DMS53 treated with DMSO at 0.1 percent for 48 hours (cell line): ENCODE data around the gene TBC1D2.

ENCODE experiments used
- DNase-seq: peaks from one replicate; lab custom pipeline; 2025; ENCODE audit not compliant: unreplicated experiment; lab: John Stamatoyannopoulos, UW

TBC1D2 gene

GRCh38 chr9:98242426-98242825 lies 13.0 kb downstream of the TBC1D2 start:
- no peak for DNase-seq

GRCh38 chr9:98241357-98242300 lies 13.8 kb downstream of the TBC1D2 start:
- no peak for DNase-seq

- no peak for DNase-seq
Measured at GRCh38 chr9:98240475-98240874, 15.0 kb downstream of the TBC1D2 start.

GRCh38 chr9:98236901-98237487 lies 18.5 kb downstream of the TBC1D2 start:
- DNase-seq = no peak

GRCh38 chr9:98235126-98235525 lies 20.3 kb downstream of the TBC1D2 start:
- DNase-seq = no peak

GRCh38 chr9:98234245-98234825 lies 21.1 kb downstream of the TBC1D2 start:
- DNase-seq = no peak

- DNase-seq = no peak
Measured at GRCh38 chr9:98232926-98233325, 22.5 kb downstream of the TBC1D2 start.

- no peak for DNase-seq
Measured at GRCh38 chr9:98231770-98232478, 23.5 kb downstream of the TBC1D2 start.

- DNase-seq = peak; percentile 10
Measured at GRCh38 chr9:98230789-98231188, 24.7 kb downstream of the TBC1D2 start.

- no peak for DNase-seq
Measured at GRCh38 chr9:98230304-98230703, 25.1 kb downstream of the TBC1D2 start.

GRCh38 chr9:98229620-98230019 lies 25.8 kb downstream of the TBC1D2 start:
- DNase-seq = no peak

- DNase-seq = no peak
Measured at GRCh38 chr9:98229090-98229395, 26.4 kb downstream of the TBC1D2 start.

GRCh38 chr9:98228392-98229089 lies 26.9 kb downstream of the TBC1D2 start:
- no peak for DNase-seq

- DNase-seq = no peak
Measured at GRCh38 chr9:98227883-98228282, 27.6 kb downstream of the TBC1D2 start.

GRCh38 chr9:98226957-98227356 lies 28.5 kb downstream of the TBC1D2 start:
- DNase-seq = no peak

GRCh38 chr9:98226516-98226915 lies 28.9 kb downstream of the TBC1D2 start:
- DNase-seq = no peak

GRCh38 chr9:98225015-98225442 lies 30.4 kb downstream of the TBC1D2 start:
- DNase-seq = no peak

- DNase-seq = no peak
Measured at GRCh38 chr9:98222885-98223691, 32.4 kb downstream of the TBC1D2 start.

- DNase-seq = peak; percentile 14
Measured at GRCh38 chr9:98220911-98221310, 34.5 kb downstream of the TBC1D2 start.

GRCh38 chr9:98219794-98220370 lies 35.6 kb downstream of the TBC1D2 start:
- DNase-seq = peak; percentile 22
